HG03280 (cell line): Measurements from ENCODE around the gene C1QBP.
A peak's percentile ranks its signal among the peaks of the same experiment; 100 is the strongest.
"Not testable (repeated sequence)": the region's sequence is repeated elsewhere in the genome, so short reads cannot be mapped to it uniquely, and the experiment has no call there.

Experiments
- ATAC-seq: cut with Tn5 transposase; IDR thresholded peaks from one replicate; pipeline ENCODE4 v1.9.1; 2021; ENCODE audit warnings: mild to moderate bottlenecking, moderate library complexity; ENCODE audit not compliant: unreplicated experiment

Gene C1QBP

DNA sequence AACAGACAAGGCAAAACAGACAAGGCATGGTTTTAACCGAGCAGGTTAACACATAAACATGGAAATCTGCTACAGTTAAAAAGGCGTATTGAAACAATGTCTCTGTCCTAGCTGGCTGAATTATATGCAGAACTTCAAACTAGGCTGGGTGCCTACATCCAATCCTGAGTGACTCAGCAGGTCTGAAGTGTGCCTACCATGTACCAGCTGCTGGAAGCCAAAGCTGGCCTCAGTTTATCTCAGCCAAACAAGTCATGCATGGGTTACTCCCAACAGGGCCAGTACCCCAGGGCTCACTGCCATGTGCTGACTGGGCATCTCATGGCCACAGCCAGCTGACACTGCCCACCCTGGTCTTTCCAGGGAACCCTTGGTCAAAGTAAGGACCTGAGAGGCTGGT is 4.0 kb downstream of the C1QBP start:
- ATAC-seq = no peak

DNA sequence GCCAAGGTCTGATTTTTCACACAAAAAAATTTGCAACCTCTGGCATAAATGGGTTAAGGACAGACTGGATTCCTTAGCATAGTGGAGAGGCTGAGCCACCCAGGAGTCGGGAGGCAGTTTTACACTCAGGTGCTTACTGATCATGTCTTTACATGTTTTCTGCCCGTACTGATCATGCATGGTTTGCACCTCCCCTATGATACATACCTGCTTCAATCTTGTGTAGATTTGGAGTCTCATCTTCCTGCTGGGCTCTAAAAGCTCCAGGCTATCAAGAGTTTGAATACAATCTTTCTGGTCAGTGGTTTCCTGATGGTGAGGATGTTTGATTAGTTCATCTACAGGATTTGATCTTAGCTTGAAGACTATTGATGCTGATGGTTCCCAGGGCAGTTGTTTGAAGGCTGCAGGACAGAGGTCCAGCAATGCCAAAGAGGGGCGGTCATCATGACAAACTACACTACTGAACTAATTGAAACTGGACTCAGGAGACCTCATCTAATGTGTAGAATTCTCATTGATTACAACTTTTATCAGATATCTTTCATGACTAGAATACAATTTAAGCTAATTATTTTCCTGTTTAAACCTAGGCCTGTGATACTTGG is 6.9 kb downstream of the C1QBP start:
- ATAC-seq = no peak

DNA sequence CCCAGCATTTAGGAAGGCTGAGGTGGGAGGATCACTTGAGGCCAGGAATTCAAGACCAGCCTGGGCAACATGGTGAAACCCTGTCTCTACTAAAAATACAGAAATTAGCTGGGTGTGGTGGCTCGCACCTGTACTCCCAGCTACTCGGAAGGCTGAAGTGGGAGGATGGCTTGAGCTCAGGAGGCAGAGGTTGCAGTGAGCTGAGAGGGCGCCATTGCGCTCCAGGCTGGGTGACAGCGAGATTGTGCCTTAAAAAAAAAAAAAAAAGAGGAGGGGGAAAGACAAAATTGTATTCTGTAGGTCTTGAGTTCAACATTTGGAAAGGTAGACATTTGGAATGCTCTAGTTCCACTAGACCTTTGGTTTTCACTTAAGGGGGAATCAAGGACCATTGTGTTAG is 7.7 kb downstream of the C1QBP start:
- ATAC-seq = not testable (repeated sequence)

DNA sequence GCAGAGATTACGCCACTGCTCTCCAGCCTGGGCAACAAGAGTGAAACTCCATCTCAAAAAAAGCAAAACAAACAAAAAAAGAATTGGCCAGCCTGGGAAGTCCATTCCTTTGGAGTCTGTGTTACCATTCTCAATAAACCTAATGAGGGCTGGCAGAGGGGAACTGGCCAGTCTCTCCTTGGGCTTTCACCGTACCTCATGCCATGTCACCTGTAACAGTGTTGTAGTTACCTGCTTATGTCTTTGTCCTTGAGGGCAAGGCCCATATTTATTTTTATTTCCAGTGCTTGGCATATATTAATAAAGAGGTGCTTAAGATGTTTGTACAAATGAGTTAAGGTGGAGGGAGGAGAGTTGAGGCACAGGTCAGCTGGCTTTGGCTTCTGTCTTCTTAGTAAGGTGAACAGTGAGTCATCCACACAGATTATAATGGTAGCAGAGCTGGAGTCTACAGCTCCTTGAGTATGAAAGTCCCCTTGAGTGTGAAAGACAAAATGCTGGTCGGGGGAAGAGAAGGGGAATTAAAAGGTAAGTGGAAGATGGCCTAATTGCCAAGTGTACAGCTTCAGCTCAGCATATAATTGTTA is 8.4 kb downstream of the C1QBP start:
- no peak for ATAC-seq

DNA sequence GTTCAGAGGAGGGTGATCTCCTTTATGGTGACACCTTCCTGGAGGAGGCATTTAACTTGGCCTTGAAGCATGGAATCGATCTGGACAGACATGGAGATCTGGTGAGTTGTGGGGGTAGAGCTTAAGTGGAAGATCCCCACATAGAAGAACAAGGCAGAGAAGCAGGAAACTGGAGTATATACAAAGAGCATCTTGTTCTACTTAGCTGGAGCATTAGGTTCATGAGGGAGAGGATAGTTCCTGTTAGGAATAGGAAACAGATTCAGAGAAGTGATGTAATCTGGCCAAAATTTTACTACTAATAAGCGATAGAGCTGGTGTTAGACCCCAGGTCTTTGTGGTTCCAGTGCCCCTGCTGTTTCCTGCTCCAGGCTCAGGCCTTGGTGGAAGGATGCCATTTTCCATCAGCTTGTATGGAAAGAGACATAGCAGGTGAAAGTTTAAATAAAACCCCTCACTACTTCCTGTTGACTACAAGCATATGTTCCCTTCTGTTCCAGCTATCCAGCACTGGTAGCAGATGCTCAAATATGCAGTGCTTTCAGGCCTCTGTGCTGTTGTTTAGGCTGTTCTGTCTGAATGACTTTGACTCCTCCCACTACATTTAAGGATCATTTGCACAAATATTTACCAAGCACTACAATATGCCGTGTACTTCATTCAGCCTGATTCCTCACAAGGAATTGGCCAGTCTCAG is 9.6 kb downstream of the C1QBP start:
- no peak for ATAC-seq

DNA sequence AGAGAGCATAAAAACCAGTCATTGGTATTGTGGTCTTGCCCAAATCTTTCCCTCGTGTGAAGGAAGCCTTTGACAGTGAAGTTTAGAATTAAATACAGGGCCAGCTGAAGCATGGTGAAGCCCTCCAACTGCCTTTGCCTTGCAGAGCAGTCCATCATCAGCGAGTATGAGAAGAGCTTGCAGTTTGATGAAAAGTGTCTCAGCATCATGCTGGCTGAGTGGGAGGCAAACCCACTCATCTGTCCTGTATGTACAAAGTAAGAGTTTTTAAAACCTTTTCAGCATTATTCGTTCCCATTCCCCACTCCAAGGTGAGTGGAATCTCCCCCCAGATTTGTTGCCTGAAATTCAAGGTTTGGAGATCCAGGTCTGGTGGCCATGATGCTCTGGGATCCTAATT is 13.1 kb downstream of the C1QBP start:
- ATAC-seq = no peak

DNA sequence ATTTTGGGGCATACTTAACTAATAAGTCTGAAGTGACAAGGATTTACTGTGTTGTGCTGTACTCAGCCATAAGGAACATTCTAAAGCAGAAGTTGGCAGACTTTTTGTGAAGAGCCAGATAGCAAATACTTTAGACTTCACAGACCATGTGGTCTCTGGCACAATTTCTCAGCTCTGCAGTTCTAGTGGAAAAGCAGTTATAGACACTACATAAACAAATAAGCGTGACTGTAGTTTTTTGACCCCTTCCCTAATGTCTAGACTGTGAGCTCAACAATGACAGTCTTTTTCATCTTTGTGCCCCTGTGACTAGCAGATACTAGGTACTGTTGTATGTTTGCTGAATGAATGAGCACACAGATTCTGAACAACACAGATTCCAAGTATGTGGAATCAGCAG is 14.0 kb downstream of the C1QBP start:
- no peak for ATAC-seq

DNA sequence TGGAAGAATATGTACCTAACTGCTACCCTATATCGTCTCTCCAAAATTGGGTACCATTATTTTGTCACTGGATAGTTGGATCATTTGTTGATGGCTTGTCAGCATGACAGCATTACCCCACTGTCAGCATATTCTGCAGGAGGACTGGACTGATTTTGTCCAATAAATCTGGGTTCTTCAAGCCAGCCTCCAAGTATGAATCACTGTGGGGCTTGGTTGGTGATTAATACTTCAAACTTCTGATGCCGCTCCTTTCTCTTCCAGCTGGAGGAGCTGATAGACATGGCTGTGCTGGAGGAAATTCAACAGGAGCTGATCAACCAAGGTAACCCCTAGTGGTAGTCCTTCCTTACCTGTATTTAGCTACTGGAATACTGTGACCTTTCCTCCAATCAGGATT is 16.4 kb downstream of the C1QBP start:
- no peak for ATAC-seq

DNA sequence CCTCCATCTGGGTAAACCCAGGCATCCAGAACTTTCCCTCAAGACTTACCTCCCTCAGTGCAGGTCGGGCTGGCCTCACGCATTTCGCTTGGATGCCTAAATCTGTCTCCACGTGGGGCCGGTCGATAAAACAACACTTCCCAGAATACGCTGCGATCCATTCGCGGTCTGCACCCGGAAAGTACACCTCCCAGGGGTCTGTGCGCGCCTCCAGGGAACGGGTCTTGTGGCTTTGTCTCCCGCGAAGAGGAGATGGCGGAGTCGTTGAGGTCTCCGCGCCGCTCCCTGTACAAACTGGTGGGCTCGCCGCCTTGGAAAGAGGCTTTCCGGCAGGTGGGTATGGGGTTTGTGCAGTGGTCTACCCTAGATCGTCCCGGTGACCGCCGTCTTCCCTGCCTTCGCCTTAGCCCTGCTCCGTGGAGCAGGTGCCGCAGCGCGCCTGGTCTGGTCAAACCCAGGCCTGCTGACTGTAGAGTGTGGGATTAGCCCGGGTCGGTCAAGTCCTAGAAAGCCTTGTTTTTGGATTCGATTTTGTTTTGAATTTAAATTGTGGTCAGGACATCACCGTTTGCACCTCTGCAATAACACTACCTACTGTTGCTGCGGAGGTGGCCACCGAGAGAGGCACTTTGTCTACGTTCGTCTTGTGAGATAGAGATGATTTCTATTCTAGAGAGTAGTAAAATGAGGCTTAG is 18.8 kb downstream of the C1QBP start, which contains the start of gene RPAIN:
Gene RPAIN (plus strand): TSS at position 224 of the 695 bp plus-strand sequence. CDS start 29 bp downstream, at position 253.
- ATAC-seq = peak; percentile 56

DNA sequence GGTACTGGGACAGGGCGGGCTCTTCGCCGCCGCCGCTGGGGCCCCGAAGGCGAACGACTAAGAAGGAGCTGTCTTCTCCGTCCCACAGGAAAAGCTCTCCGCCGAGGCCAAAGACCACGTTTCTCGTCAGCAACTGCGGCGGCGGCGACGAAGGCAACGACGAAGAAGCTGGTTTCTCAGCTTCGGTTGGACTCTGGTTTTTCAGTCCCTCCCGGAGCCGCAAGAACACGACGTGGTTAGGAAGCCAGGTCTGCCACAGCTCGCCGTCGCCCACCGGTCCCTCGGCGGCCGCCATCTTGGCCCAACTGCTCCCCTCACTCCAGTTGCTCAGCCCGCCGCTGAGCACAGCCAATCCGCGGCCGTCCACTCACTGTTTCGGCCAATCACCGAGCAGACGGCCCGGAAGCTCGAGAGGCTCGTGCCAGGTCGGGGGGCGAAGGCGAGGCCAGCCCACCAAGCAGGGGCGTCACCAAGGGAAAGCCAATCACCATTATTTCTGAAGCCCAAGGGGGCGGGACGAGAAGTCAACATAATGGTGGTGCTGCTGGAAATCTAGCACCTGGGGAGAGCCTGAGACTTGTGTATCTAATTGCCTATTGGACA is 19.5 kb downstream of the C1QBP start, which contains the start of gene NUP88:
Gene NUP88 (minus strand): TSS at position 307 of the 603 bp plus-strand sequence. CDS start 12 bp downstream, at position 295.
- peak; percentile 96 for ATAC-seq

DNA sequence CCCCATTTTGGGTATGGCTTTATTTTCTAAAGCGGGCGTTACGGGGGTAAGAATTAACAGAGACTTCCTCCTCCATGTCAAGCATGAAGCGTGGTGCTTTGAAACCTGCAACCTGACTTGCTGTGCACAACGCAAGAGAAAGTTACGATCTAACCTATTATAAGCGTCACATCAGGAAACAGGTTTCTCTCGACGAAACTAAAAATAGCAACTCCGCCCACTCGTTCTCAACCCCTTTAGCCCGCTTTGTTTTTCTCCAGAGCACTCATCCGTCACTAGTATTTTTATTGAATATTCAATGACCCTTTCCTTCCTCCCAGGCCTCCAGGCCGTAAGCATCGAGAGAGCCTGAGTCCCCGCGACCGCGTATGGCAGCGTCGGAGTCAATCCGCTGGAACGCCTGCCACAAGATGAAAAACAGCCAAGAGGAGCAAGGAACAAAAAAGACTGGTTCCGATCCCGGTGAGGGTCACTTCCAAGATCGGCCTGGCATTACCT is 20.0 kb downstream of the C1QBP start:
- ATAC-seq = peak; percentile 28

DNA sequence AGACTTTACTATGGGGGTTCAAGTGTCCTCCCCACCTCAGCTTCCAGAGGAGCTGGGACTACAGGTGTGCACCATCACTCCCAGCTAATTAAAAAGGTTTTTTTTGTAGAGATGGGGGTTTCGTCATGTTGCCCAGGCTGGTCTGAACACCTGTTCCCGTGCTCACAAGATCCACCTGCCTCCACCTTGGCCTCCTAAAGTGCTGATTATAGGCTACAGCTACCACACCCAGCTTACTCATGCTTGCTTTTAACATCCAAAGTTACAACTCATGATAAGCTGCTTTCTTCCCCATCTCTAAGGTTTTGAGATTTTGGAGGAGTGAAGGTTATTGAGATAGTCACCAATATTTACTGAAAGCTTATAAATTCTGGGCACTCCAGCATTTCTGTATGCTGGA is 22.1 kb downstream of the C1QBP start:
- ATAC-seq = no peak

DNA sequence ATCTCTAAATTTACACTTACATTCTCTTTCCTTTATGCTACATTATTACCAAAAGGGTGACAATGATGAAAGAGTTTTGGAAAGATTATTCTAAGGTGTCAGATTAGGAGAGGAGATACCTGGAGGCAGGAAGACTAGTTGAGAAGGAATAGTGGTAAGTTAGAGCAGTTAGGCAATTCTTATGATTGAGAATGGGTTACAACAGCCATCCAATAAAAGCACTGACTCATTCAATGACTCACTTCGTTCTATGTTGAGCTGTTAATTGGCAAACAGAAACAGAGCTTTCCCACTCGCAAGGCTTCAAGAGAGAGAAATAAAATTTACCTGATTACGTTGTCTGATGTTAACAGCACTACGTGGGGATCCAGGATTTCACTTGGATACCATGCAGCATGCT is 25.3 kb downstream of the C1QBP start:
- no peak for ATAC-seq

DNA sequence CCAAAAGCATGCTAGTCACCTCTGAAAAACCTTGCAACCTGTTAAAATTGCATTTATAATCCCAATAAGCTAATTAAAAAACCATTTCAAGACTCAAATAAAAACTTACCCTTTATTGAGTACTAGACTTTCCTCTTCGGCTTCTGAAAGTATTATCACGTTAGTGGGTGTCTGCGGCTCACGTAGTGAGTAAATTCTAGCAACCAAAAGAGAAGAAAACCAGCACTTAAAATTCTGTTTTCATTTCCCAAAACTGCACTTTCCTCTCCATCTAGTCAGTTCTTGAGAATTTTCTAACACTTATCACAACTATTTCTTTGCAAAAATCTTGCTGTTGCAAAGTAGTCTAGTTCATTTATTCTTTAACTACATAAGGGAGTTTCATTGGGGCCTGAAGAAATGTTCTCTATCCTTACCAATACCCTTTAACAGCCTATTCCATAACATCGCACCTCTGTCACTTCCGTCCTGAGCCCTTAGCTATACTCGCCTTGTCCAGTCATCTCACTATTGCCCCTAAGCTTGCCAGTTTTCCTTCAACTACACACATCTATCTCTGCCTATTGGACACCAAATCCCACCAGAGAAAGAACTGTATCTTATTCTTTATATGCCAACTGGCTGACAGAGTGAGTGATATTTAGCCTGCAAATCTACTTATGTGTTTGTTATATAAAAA is 28.2 kb downstream of the C1QBP start:
- ATAC-seq = no peak

DNA sequence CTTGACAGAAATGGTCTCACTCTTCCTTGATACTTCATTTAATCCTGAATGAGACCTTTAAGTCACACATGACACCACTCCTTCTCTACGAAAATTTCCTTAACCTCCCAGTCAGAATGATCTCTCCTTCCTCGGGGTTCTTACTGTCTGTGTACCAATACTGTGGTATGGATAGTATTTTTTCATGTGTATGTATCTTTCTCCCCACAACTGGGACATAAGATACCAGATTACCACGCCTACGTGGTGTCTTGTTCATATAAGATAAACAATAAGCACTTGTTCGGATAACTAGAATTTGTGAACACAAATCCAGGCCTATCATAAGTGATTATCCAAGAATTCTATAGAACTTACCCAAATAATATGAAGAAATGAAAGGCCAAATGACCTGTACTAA is 30.8 kb downstream of the C1QBP start:
- no peak for ATAC-seq

DNA sequence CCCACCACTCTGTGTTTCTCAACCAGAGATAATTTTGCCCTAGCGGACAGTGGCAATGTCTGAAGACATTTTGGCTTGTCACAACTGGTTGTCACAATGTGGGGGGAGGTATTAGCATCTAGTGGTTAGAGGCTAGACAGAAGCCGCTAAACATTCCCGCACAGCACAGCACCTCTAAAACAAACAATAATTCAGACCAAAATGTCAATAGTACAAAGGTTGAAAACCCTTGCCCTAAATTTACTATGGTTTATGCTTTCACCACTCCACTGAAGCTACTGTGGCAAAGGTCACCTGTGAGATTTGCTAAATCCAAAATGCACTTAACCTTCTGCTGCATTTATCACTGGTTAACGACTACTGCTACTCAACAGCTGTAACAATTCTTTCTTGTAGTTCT is 33.6 kb downstream of the C1QBP start:
- ATAC-seq = no peak

DNA sequence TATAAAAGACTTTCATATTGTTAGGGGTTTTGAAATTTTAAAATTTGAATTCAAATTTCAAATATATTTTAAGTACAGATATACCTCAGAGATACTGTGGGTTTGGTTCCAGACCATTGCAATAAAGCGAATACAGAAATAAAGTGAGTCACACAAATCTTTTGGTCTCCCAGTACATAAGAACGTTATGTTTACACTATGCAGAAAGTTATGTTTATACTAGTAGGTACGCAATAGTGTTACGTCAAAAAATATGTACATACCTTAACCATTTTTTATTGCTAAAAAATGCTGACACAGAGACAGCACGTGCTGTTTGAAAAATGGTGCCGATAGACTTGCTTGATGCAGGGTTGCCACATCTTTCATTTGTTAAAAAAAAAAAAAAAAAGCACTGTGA is 39.2 kb downstream of the C1QBP start:
- ATAC-seq = no peak

DNA sequence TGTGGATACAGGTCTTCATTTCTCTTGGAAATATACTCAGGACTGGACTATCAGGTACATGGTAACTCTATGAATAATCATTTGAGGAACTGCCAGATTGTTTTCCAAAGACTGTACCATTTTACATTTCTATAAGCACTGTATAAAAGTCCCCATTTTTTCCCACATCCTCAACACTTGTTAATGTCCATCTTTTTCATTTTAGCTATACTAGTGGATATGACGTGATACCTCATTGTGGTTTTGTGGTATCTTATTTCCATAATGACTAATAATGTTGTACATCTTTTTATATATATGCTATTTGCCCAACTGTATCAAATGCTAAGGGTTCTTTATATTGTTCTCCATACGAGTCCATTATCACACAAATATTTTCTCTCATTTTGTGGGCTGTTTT is 42.3 kb downstream of the C1QBP start:
- no peak for ATAC-seq

DNA sequence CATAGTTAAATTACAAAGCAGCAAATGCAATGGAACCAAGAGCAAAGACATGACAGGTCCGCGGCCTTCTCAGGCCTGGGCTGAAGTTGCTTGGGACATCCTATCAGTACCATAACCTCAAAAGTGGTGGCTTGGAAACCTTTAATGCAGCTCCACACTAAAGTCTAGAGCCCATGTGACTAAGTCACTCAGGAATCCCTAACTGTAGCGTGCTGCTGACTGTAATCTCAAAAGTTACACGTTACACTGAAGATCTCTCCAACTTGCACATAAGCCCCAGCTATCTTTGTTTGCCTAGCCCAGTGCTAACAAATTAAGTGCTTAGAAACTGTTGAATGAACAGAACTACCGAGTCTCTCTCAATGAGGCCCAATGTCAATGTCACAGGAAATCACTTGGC is 47.3 kb downstream of the C1QBP start:
- no peak for ATAC-seq
